BJ (cell line): Measurements from ENCODE around the gene PALLD. TPM values are rescaled to one million over a fixed set of nuclear protein-coding genes. Genes with fewer than 3 reads are reported as not detected.

Source experiments
- CTCF ChIA-PET: fragments of 350-600 bp; formaldehyde crosslinking; extraction: SDS; loops from one replicate; lab custom pipeline; 2021; ENCODE audit warnings: antibody characterized with exemption, inconsistent platforms; lab: Yijun Ruan, JAX
- POLR2A ChIA-PET: fragments of 300-600 bp; sonication (Branson Sonifier 250); formaldehyde crosslinking; extraction: SDS; loops from one replicate; lab custom pipeline; 2021; ENCODE audit warnings: antibody characterized with exemption; lab: Charles Lee
- DNase-seq: peaks from one replicate; pipeline ENCODE4 v3.0.0-alpha.2; 2011; ENCODE audit warnings: low read depth
- H3K27me3 ChIP-seq: 2 replicates; pipeline ENCODE4 v1.6.0; 2011; ENCODE audit warnings: low read length; ENCODE audit not compliant: control insufficient read depth, insufficient read depth
- H3K36me3 ChIP-seq: 2 replicates; pipeline ENCODE4 v1.5.1; 2011; ENCODE audit warnings: low read length; ENCODE audit not compliant: control insufficient read depth, insufficient read depth
- H3K4me3 ChIP-seq: 2 replicates; pipeline ENCODE4 v1.5.1; 2011; ENCODE audit warnings: low read depth, mild to moderate bottlenecking, control low read depth, low read length
- polyA plus RNA-seq: library from polyadenylated mRNA; depleted of rRNA; stranded (reverse); fragments of >200 nt; gene quantifications from 2 replicates; pipeline ENCODE4 v1.2.3, GENCODE V29; 2011
- TF ChIP-seq, protein P1 (sequence below): IDR thresholded peaks from 2 replicates; pipeline ENCODE4 v1.5.1; 2011; ENCODE audit warnings: low read depth, mild to moderate bottlenecking, control low read depth, inconsistent platforms, low read length, moderate library complexity; ENCODE audit not compliant: insufficient read depth

Gene PALLD
- polyA plus RNA-seq, 1 experiment: 30.3 TPM

DNA sequence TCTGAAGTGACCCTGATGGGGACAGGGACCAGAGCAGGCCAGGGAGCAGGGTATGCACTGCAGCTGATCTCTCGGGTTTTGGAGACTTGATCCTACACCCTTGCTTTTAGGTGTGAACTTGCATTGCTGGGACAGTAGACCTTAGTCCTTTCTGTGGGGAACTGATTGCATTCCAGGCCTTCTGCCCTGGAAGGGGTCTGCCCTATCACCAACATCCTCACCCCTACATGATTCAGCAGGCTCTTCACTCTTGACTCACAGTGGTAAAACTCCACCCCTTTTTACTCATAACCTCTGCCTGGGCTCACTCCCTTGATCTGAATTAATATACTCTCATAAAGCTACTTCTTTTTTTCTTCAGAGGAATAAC, 10.0 kb upstream of the PALLD start:
- peak; percentile 27 for DNase-seq

DNA sequence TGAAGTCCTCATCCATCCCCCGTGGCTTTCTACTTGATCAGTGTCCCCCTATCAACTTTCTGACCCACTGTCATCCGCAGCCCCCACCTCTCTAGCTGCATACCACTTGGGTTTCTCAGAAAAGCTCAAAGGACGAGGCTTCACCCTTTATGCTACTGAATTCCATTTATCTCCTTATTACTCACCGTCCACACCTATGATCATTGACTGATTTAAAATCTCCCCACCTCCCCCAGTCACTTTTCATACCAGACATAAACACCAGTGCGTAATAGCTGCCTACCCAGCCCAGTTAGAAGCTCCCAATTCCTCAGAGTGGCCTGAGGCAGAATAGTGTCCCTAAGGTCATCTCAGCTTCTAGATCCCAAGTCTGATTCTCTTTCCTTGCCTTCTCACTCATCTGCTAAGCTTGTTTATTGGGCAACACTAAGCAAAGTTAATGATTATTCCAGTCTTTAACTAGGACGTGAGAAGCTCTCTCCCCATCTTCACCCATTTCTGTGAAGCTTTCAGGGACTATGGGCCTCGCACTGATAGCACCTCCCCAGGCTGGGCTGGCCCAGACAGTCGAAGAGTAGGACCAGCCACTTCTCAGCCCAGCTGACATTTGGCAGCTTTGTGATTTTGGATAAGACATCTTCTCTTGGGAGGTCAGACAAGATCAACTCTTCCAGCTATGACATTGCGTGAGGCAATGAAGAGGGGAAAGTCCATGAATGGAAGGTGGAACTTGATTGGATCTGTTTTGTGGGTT, 9.4 kb upstream of the PALLD start:
- H3K36me3 ChIP-seq: no peaks in the 10 kb centered on the region
- H3K4me3 ChIP-seq: no peak overlapping the region
- ChIA-PET CTCF (interaction anchor here (0.6 to 1.4 kb wide), 2 partner anchors 11 to 409 kb away, joined by 3 to 5 read pairs; no protein-coding TSS in a partner anchor), POLR2A (interaction anchor here (0.6 kb wide), 1 partner anchor 97 kb away, joined by 3 read pairs; no protein-coding TSS in a partner anchor)
- TF ChIP-seq, protein P1, sequence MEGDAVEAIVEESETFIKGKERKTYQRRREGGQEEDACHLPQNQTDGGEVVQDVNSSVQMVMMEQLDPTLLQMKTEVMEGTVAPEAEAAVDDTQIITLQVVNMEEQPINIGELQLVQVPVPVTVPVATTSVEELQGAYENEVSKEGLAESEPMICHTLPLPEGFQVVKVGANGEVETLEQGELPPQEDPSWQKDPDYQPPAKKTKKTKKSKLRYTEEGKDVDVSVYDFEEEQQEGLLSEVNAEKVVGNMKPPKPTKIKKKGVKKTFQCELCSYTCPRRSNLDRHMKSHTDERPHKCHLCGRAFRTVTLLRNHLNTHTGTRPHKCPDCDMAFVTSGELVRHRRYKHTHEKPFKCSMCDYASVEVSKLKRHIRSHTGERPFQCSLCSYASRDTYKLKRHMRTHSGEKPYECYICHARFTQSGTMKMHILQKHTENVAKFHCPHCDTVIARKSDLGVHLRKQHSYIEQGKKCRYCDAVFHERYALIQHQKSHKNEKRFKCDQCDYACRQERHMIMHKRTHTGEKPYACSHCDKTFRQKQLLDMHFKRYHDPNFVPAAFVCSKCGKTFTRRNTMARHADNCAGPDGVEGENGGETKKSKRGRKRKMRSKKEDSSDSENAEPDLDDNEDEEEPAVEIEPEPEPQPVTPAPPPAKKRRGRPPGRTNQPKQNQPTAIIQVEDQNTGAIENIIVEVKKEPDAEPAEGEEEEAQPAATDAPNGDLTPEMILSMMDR: no peak
- peak; percentile 15 for DNase-seq
- no peaks in the 10 kb centered on the region for H3K27me3 ChIP-seq

More for the DNA sequence above, 10.0 kb upstream of the PALLD start:
- Histone ChIP-seq H3K27me3 (no peaks in the 10 kb centered on the region), H3K4me3 (no peak overlapping the region), H3K36me3 (no peaks in the 10 kb centered on the region)
- ChIA-PET CTCF (interaction anchor here (1.4 kb wide), 1 partner anchor 12 kb away, joined by 5 read pairs; no protein-coding TSS in a partner anchor), POLR2A (interaction anchor here (0.6 kb wide), 1 partner anchor 97 kb away, joined by 3 read pairs; no protein-coding TSS in a partner anchor)
- TF ChIP-seq, protein P1: no peak

DNA sequence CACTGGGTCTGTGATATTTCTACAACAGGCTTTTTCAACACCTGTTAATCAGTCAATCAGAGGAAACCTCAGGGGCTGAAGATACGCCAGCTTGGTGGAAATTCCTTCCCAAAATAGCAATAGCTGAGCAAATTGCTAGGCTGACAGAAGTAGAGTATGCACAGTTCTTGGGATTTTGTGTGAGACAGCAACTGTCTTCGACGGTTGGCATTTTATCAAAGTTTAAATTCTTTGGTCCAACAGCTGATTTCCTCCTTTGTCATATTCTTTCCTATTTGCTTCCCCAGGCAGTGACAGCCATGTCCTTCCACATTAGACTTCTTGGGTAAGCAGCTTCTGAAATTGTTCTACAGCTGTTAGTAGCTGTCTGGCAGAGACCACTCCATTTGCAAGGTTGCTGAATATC, 8.0 kb upstream of the PALLD start:
- CTCF ChIA-PET: no interaction called here
- no peak for DNase-seq
- no peaks in the 10 kb centered on the region for H3K27me3 ChIP-seq
- no peaks in the 10 kb centered on the region for H3K36me3 ChIP-seq
- POLR2A ChIA-PET: no interaction called here
- TF ChIP-seq, protein P1: no peak
- no peak overlapping the region for H3K4me3 ChIP-seq

DNA sequence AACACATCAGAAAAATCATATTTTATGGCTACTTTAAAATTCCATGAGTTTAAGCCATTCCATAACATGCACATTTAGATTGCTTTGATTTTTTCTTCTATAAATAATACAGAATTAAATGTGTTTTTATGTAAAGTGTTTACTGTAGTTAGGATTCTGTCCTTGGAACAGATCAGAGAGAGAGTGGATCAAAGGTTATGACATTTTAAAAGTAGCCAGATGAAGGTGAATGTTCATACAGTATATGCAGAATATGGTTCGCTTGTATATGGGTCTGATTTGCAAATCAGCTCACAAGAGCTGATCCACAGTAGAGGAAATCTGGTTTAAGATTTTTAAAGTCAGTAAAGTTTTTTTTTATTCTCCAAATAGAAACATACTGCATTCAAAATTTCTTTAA, 7.2 kb upstream of the PALLD start:
- CTCF ChIA-PET: no interaction called here
- TF ChIP-seq, protein P1: no peak
- DNase-seq: no peak
- H3K36me3 ChIP-seq: no peaks in the 10 kb centered on the region
- H3K27me3 ChIP-seq: no peaks in the 10 kb centered on the region
- POLR2A ChIA-PET: no interaction called here
- H3K4me3 ChIP-seq: no peak overlapping the region

DNA sequence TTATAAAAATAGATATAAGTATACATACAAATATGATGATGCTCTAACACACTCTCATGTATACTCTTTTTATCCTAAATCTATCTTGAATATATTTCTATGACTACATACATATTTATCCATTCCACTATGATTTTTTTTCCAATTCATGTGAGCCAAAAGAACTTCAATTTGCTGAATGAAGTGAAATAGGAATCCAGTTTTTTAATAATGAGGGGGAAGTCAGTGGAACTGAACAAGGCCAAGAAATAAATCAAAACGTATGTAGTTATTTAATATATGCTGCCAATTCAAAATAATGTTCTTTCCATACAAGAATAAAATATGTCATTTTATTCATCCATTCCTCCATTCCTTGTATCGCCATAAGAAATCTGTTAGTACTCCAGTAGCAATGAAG, 6.1 kb upstream of the PALLD start:
- ChIA-PET POLR2A (no interaction called here), CTCF (no interaction called here)
- H3K36me3 ChIP-seq: no peaks in the 10 kb centered on the region
- no peak for DNase-seq
- H3K4me3 ChIP-seq: no peak overlapping the region
- H3K27me3 ChIP-seq: no peaks in the 10 kb centered on the region
- TF ChIP-seq, protein P1: no peak
